K562 (cell line): ENCODE data around the gene EPB41L3. TPM values are rescaled to one million over a fixed set of nuclear protein-coding genes. Genes with fewer than 3 reads are reported as not detected.

Experiments
- HDAC6 ChIP-seq: IDR thresholded peaks from 2 replicates; pipeline ENCODE4 v1.6.1; 2012; ENCODE audit warnings: low read depth, mild to moderate bottlenecking, control low read depth, inconsistent platforms, low read length, moderate library complexity
- L3MBTL2 ChIP-seq: fragments of 450-650 bp; IDR thresholded peaks from 2 replicates; pipeline ENCODE4 v1.6.1; 2016; ENCODE audit warnings: mild to moderate bottlenecking, moderate library complexity
- SREBF1 ChIP-seq: fragments of 150-350 bp; IDR thresholded peaks from 2 replicates; pipeline ENCODE4 v1.6.1; 2014; ENCODE audit warnings: antibody characterized with exemption, low read depth, low read length, borderline replicate concordance
- TOE1 ChIP-seq, 2 experiments: fragments of 450-650 bp in 1 of 2; sonication (generic) in 1 of 2; formaldehyde crosslinking in 1 of 2; IDR thresholded peaks; 2 replicates each; pipeline versions ENCODE4 v1.7.1 to v1.8.0; 2016 to 2022; ENCODE audit warnings: borderline replicate concordance in 2 of 2, mild to moderate bottlenecking in 2 of 2, antibody characterized with exemption in 1 of 2, inconsistent platforms in 1 of 2, low read depth in 1 of 2, missing genetic modification reagents in 1 of 2, moderate library complexity in 1 of 2
- ZNF280B ChIP-seq: fragments of 250-450 bp; sonication (Bioruptor Pico); IDR thresholded peaks from 2 replicates; pipeline ENCODE4 v1.5.1; 2021; ENCODE audit warnings: mild to moderate bottlenecking
- ZNF436 ChIP-seq: fragments of 250-450, 450-650 bp; sonication (Bioruptor Pico); formaldehyde crosslinking; IDR thresholded peaks from 2 replicates; pipeline ENCODE4 v1.7.0; 2020; ENCODE audit warnings: mild to moderate bottlenecking
- ZNF507 ChIP-seq: conservative IDR thresholded peaks from 2 replicates; pipeline ENCODE4 v1.6.1; 2017; ENCODE audit warnings: missing genetic modification characterization, missing compliant biosample characterization
- polyA plus RNA-seq, 8 experiments: library from polyadenylated mRNA; depleted of rRNA in 4 of 8; stranded (reverse) in 5 of 8; unstranded in 3 of 8; fragments of >200 nt; fragmentation: Nextera tagmentation in 2 of 8; fragmentation: Illumina TruSeq in 1 of 8; extraction: Ambion mirVana in 2 of 8; extraction: Trizol in 1 of 8; gene quantifications; 2 replicates each; pipeline versions ENCODE4 v1.2.1 to v1.2.3, GENCODE V29; 2011 to 2014; ENCODE audit warnings: inconsistent platforms in 1 of 8, missing spikeins in 1 of 8
- total RNA-seq, 7 experiments: library from RNA; depleted of rRNA in 6 of 7; stranded (reverse); fragments of >200 nt in 6 of 7; fragmentation: Illumina TruSeq in 2 of 7; extraction: Trizol in 2 of 7; gene quantifications; 2 replicates each; pipeline versions ENCODE4 v1.2.1 to v1.2.3, GENCODE V29; 2011 to 2021; ENCODE audit warnings: low replicate concordance in 1 of 7
- TF ChIP-seq, protein P1 (sequence below), 2 experiments: fragments of 450-650 bp in 1 of 2; sonication (generic) in 1 of 2; formaldehyde crosslinking in 1 of 2; IDR thresholded peaks; 2 replicates each; pipeline versions ENCODE4 v1.7.1 to v1.9.0; 2016 to 2022; ENCODE audit warnings: inconsistent platforms in 1 of 2, mild to moderate bottlenecking in 1 of 2, missing genetic modification reagents in 1 of 2
- TF ChIP-seq, protein P2 (sequence below): conservative IDR thresholded peaks from 2 replicates; pipeline ENCODE4 v1.6.1; 2011; ENCODE audit warnings: low read depth, mild to moderate bottlenecking, low read length; ENCODE audit not compliant: control insufficient read depth
- TF ChIP-seq, protein P3 (sequence below): fragments of 250-450 bp; sonication (Bioruptor Pico); IDR thresholded peaks from 2 replicates; pipeline ENCODE4 v1.4.0; 2020; ENCODE audit warnings: mild to moderate bottlenecking

Gene EPB41L3
- total and polyA plus RNA-seq, 9 of the 15 experiments (the other 6 are each of a cell fraction or from before 2014, with no cell fraction given), result 0.44 to 0.49 TPM; not detected in 7

DNA sequence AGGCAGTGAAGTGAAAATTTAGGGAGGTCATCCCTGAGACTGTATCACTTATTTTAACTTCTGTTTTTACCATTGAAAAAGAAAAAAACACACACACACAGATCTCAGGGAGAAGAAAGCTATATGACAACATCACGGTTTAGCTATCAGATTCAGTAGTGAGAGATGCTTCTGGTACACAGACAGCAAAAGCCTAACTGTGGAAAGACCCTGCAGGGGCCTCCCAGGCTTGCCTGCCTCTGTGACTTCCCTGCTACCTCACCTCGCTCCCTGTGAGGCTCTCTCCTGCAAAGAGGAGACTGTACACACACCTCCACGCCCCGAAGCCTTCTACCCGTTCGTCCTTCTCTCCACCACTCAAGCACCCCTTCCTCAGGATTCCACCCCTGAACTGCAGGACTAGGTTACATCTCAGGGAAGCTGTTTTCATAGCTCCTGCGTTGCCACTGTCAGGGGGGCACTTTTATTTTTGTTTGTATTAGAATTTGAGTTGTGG, 86.3 kb downstream of the EPB41L3 start (continued):
- TF ChIP-seq, protein P1, sequence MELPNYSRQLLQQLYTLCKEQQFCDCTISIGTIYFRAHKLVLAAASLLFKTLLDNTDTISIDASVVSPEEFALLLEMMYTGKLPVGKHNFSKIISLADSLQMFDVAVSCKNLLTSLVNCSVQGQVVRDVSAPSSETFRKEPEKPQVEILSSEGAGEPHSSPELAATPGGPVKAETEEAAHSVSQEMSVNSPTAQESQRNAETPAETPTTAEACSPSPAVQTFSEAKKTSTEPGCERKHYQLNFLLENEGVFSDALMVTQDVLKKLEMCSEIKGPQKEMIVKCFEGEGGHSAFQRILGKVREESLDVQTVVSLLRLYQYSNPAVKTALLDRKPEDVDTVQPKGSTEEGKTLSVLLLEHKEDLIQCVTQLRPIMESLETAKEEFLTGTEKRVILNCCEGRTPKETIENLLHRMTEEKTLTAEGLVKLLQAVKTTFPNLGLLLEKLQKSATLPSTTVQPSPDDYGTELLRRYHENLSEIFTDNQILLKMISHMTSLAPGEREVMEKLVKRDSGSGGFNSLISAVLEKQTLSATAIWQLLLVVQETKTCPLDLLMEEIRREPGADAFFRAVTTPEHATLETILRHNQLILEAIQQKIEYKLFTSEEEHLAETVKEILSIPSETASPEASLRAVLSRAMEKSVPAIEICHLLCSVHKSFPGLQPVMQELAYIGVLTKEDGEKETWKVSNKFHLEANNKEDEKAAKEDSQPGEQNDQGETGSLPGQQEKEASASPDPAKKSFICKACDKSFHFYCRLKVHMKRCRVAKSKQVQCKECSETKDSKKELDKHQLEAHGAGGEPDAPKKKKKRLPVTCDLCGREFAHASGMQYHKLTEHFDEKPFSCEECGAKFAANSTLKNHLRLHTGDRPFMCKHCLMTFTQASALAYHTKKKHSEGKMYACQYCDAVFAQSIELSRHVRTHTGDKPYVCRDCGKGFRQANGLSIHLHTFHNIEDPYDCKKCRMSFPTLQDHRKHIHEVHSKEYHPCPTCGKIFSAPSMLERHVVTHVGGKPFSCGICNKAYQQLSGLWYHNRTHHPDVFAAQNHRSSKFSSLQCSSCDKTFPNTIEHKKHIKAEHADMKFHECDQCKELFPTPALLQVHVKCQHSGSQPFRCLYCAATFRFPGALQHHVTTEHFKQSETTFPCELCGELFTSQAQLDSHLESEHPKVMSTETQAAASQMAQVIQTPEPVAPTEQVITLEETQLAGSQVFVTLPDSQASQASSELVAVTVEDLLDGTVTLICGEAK (IDR thresholded peaks at IDR 0.05), result no peak
- TF ChIP-seq, protein P1 (CRISPR knock-in tag; IDR thresholded peaks at IDR 0.05), result no peak
- TF ChIP-seq ZNF507 (tag), result no peak
- TF ChIP-seq TOE1 (IDR thresholded peaks at IDR 0.05; ENCODE audit: borderline replicate concordance), result no peak
- no peak for TF ChIP-seq TOE1 (CRISPR knock-in tag; IDR thresholded peaks at IDR 0.05; ENCODE audit: borderline replicate concordance, low read depth)
- no peak for TF ChIP-seq L3MBTL2
- no peak for TF ChIP-seq HDAC6
- TF ChIP-seq, protein P2, sequence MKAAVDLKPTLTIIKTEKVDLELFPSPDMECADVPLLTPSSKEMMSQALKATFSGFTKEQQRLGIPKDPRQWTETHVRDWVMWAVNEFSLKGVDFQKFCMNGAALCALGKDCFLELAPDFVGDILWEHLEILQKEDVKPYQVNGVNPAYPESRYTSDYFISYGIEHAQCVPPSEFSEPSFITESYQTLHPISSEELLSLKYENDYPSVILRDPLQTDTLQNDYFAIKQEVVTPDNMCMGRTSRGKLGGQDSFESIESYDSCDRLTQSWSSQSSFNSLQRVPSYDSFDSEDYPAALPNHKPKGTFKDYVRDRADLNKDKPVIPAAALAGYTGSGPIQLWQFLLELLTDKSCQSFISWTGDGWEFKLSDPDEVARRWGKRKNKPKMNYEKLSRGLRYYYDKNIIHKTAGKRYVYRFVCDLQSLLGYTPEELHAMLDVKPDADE, result no peak
- no peak for TF ChIP-seq SREBF1
- no peak for TF ChIP-seq ZNF436 (CRISPR knock-in tag)
- TF ChIP-seq, protein P3, sequence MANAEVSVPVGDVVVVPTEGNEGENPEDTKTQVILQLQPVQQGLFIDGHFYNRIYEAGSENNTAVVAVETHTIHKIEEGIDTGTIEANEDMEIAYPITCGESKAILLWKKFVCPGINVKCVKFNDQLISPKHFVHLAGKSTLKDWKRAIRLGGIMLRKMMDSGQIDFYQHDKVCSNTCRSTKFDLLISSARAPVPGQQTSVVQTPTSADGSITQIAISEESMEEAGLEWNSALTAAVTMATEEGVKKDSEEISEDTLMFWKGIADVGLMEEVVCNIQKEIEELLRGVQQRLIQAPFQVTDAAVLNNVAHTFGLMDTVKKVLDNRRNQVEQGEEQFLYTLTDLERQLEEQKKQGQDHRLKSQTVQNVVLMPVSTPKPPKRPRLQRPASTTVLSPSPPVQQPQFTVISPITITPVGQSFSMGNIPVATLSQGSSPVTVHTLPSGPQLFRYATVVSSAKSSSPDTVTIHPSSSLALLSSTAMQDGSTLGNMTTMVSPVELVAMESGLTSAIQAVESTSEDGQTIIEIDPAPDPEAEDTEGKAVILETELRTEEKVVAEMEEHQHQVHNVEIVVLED (CRISPR knock-in tag), result no peak
- TF ChIP-seq ZNF280B (CRISPR knock-in tag), result no peak
